Keratinocyte (primary cell): ENCODE results near the gene SPOP. TPM values are rescaled to one million over a fixed set of nuclear protein-coding genes. Genes with fewer than 3 reads are reported as not detected.

Experiments
- DNase-seq: peaks from one replicate; pipeline ENCODE4 v3.0.0-alpha.2; 2011; ENCODE audit warnings: low read depth, missing footprints, low spot score
- FAIRE-seq: peaks from 2 replicates; lab custom pipeline; 2011; peaks lifted over from hg19 to GRCh38; lab: Jason Lieb, UNC
- H2AFZ ChIP-seq: 2 replicates; pipeline ENCODE4 v1.6.0; 2012; ENCODE audit warnings: low read length, control low read depth, inconsistent platforms; ENCODE audit not compliant: control insufficient read depth
- H3K27ac ChIP-seq: 2 replicates; pipeline ENCODE4 v1.5.1; 2011; ENCODE audit warnings: low read length; ENCODE audit not compliant: control insufficient read depth, insufficient read depth
- H3K27me3 ChIP-seq: 3 replicates; pipeline ENCODE4 v1.6.0; 2011; ENCODE audit warnings: low read length; ENCODE audit not compliant: control insufficient read depth, insufficient read depth; ENCODE audit errors: extremely low read depth
- H3K36me3 ChIP-seq, 2 experiments: 2 replicates in 1 of 2; 3 replicates in 1 of 2; pipeline ENCODE4 v1.5.1; 2011; ENCODE audit warnings: low read length in 2 of 2, mild to moderate bottlenecking in 1 of 2; ENCODE audit not compliant: control insufficient read depth in 2 of 2, insufficient read depth in 2 of 2; ENCODE audit errors: extremely low read depth in 1 of 2
- H3K4me1 ChIP-seq: 3 replicates; pipeline ENCODE4 v1.5.1; 2011; ENCODE audit warnings: low read length; ENCODE audit not compliant: control insufficient read depth, insufficient read depth; ENCODE audit errors: extremely low read depth
- H3K4me2 ChIP-seq: 3 replicates; pipeline ENCODE4 v1.6.0; 2011; ENCODE audit warnings: low read depth, low read length; ENCODE audit not compliant: control insufficient read depth, insufficient read depth; ENCODE audit errors: extremely low read depth
- H3K4me3 ChIP-seq, 3 experiments: fragments of 200-600 bp in 1 of 3; sonication (generic) in 1 of 3; 2 replicates in 2 of 3; 3 replicates in 1 of 3; pipeline ENCODE4 v1.5.1; 2011 to 2016; ENCODE audit warnings: low read length in 3 of 3, mild to moderate bottlenecking in 3 of 3, control low read depth in 2 of 3, inconsistent platforms in 1 of 3, low read depth in 1 of 3, mixed read lengths in 1 of 3, mixed run types in 1 of 3, moderate library complexity in 1 of 3; ENCODE audit not compliant: control insufficient read depth in 2 of 3, insufficient read depth in 2 of 3; ENCODE audit errors: extremely low read depth in 1 of 3
- H3K79me2 ChIP-seq: 2 replicates; pipeline ENCODE4 v1.6.0; 2012; ENCODE audit warnings: low read length; ENCODE audit not compliant: control insufficient read depth, insufficient read depth
- H3K9ac ChIP-seq: 3 replicates; pipeline ENCODE4 v1.6.0; 2011; ENCODE audit warnings: low read length; ENCODE audit not compliant: control insufficient read depth, insufficient read depth; ENCODE audit errors: extremely low read depth
- H3K9me1 ChIP-seq: 3 replicates; pipeline ENCODE4 v1.6.0; 2011; ENCODE audit warnings: low read length; ENCODE audit not compliant: control insufficient read depth, insufficient read depth; ENCODE audit errors: extremely low read depth
- H3K9me3 ChIP-seq: 2 replicates; pipeline ENCODE4 v1.5.1; 2012; ENCODE audit warnings: low read depth, low read length; ENCODE audit not compliant: control insufficient read depth
- H4K20me1 ChIP-seq: 3 replicates; pipeline ENCODE4 v1.6.0; 2011; ENCODE audit warnings: low read length; ENCODE audit not compliant: control insufficient read depth, insufficient read depth; ENCODE audit errors: extremely low read depth
- EZH2 ChIP-seq: IDR thresholded peaks from one replicate; pipeline ENCODE4 v1.6.1; 2012; ENCODE audit warnings: inconsistent platforms, mild to moderate bottlenecking, low read length, moderate library complexity
- dilution Hi-C: fragments of 300-500 bp; cut with MboI; formaldehyde crosslinking; loops from one replicate; pipeline ENCODE4 v1.7.0; 2020; ENCODE audit warnings: low sequenced_read_pairs; ENCODE audit not compliant: extremely low pct_ligation_motif_present
- polyA plus RNA-seq, 5 experiments: library from polyadenylated mRNA; depleted of rRNA in 3 of 5; stranded (reverse) in 3 of 5; stranded (forward) in 1 of 5; unstranded in 1 of 5; fragments of >200 nt; gene quantifications; 1 replicate in 1 of 5; 2 replicates in 3 of 5; 3 replicates in 1 of 5; pipeline versions ENCODE4 v1.2.1 to v1.2.3, GENCODE V29; 2011 to 2012; ENCODE audit warnings: missing spikeins in 2 of 5, low read depth in 1 of 5, low replicate concordance in 1 of 5
- TF ChIP-seq, protein P1 (sequence below), 3 experiments: IDR thresholded peaks in 1 of 3; conservative IDR thresholded peaks in 1 of 3; optimal IDR thresholded peaks in 1 of 3; 2 replicates in 2 of 3; 3 replicates in 1 of 3; pipeline versions ENCODE3 to v1.5.1; 2011; ENCODE audit warnings: low read length in 3 of 3, mild to moderate bottlenecking in 3 of 3, moderate library complexity in 2 of 3, control low read depth in 1 of 3, inconsistent platforms in 1 of 3; ENCODE audit not compliant: insufficient read depth in 2 of 3; ENCODE audit errors: extremely low read depth in 1 of 3

The SPOP gene
- polyA plus RNA-seq, 1 donor (not counting 4 experiments of a cell fraction or from before 2014, with no cell fraction given), result 27.5 TPM

DNA sequence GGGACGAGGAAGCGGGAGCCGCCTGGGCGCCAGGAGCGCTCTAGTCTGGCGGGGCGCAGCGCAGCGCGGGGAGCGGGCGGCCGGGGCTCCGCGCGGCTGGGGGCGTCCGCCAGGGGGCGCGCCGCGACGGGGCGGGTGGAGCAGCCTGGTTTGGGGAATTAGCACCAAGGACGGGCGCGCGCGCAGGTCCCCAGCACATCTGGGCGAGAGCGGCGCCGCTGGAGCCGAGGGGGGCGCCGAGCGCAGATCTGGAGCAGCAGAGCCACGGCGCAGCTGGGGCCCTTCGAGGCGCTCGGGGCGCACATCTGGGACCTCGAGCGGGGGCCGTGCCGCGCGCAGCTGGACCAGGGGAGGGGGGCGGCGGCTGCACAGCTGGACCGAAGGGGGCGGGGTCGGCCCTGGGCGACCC lies 102.2 kb downstream of the SPOP start, which contains the start of gene NXPH3:
Gene NXPH3 (plus strand): TSS at position 193 of the 409 bp plus-strand sequence. CDS start 349 bp downstream, outside the sequence.
- Histone ChIP-seq H4K20me1 (no peaks in the 10 kb centered on the region), H3K27me3 (peaks cover 45% of the 10 kb centered on the region), H3K27ac (no peak within 1 kb of the TSS), H3K36me3 (no peaks in the 10 kb centered on the region), H3K9me1 (no peaks in the 10 kb centered on the region), H3K79me2 (no peaks in the 10 kb centered on the region), H3K9me3 (no peaks in the 10 kb centered on the region), H3K4me1 (no peaks in the 10 kb centered on the region), H2AFZ (peak within 1 kb of the TSS; percentile 80), H3K4me2 (peak within 1 kb of the TSS; percentile 88), H3K4me3 (peak within 1 kb of the TSS; percentile 46 to 79 (median 73)), H3K9ac (no peak within 1 kb of the TSS)
- dilution Hi-C loops, result no loop called here
- FAIRE-seq (no peak), DNase-seq (no peak)
- TF ChIP-seq, protein P1, sequence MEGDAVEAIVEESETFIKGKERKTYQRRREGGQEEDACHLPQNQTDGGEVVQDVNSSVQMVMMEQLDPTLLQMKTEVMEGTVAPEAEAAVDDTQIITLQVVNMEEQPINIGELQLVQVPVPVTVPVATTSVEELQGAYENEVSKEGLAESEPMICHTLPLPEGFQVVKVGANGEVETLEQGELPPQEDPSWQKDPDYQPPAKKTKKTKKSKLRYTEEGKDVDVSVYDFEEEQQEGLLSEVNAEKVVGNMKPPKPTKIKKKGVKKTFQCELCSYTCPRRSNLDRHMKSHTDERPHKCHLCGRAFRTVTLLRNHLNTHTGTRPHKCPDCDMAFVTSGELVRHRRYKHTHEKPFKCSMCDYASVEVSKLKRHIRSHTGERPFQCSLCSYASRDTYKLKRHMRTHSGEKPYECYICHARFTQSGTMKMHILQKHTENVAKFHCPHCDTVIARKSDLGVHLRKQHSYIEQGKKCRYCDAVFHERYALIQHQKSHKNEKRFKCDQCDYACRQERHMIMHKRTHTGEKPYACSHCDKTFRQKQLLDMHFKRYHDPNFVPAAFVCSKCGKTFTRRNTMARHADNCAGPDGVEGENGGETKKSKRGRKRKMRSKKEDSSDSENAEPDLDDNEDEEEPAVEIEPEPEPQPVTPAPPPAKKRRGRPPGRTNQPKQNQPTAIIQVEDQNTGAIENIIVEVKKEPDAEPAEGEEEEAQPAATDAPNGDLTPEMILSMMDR (optimal IDR thresholded peaks at IDR 0.05 in 1 of 3, IDR thresholded peaks at IDR 0.05 in 1 of 3, conservative IDR thresholded peaks at IDR 0.05 in 1 of 3; ENCODE audit: extremely low read depth in 1 of 3, insufficient read depth in 2 of 3, low read length in 3 of 3), result peak in 2 of 3 experiments; percentile 39 to 79
- TF ChIP-seq EZH2, result no peak

DNA sequence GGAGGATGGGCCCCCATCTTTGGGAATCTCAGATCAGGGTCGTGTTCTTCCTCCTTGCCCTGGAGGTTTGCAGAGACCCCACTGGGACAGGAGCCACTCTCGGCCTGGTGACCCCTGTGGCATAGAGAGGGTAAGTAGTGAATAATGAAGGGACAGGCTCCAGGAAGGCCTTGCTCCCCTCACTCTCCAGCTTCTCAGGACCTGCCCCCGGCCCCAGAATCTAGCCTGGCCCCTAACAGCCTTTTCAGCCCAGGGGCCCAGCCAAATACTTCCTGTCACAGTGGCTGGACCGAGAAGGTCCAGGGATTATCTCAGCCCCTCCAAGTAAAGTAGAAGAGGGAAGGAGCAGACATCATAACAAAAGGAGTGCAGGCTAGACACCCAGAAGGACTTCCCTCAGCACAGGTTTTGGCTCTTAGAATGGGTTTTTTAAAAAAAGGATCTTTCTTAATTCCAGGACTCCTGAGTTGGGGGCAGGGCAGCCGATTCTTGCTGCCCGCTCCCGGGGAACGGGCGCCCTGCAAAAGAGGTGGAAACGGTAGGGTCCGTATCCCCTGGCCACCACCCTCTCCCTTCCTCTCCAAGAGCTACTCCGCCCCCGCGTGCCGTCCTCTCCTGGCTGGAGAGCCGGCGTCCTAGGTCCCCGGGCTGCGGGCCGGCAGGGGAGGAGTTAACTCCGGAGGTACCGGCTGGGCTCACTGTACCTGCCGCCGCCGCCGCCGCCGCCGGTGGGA lies 102.8 kb downstream of the SPOP start:
- peak overlapping the region; percentile 20 to 42 (median 20) for H3K4me3 ChIP-seq
- no peak for TF ChIP-seq EZH2
- TF ChIP-seq, protein P1 (optimal IDR thresholded peaks at IDR 0.05 in 1 of 3, IDR thresholded peaks at IDR 0.05 in 1 of 3, conservative IDR thresholded peaks at IDR 0.05 in 1 of 3; ENCODE audit: extremely low read depth in 1 of 3, insufficient read depth in 2 of 3, low read length in 3 of 3), result no peak
- no peaks in the 10 kb centered on the region for H3K9me3 ChIP-seq
- H3K36me3 ChIP-seq, result no peaks in the 10 kb centered on the region
- DNase-seq (no peak), FAIRE-seq (no peak)
- H3K27me3 ChIP-seq, result peaks cover 51% of the 10 kb centered on the region
- no peak overlapping the region for H3K27ac ChIP-seq
- H3K4me2 ChIP-seq, result peak overlapping the region; percentile 88
- peak overlapping the region; percentile 51 for H2AFZ ChIP-seq
- no peaks in the 10 kb centered on the region for H3K79me2 ChIP-seq
- no peaks in the 10 kb centered on the region for H3K4me1 ChIP-seq
- no peaks in the 10 kb centered on the region for H3K9me1 ChIP-seq
- no peak overlapping the region for H3K9ac ChIP-seq
- dilution Hi-C loops, result no loop called here
- H4K20me1 ChIP-seq, result no peaks in the 10 kb centered on the region
